H1 (cell line): ENCODE results near the gene HM13. TPM values are rescaled to one million over a fixed set of nuclear protein-coding genes. Genes with fewer than 3 reads are reported as not detected.

ENCODE experiments used
- CTCF ChIA-PET: fragments of 300-600 bp; sonication (Branson Sonifier 250); formaldehyde crosslinking; loops from one replicate; lab custom pipeline; 2021; ENCODE audit not compliant: partially characterized antibody; lab: Charles Lee
- POLR2A ChIA-PET: fragments of 300-600 bp; sonication (Branson Sonifier 250); formaldehyde crosslinking; loops from one replicate; lab custom pipeline; 2021; ENCODE audit warnings: inconsistent platforms; ENCODE audit not compliant: partially characterized antibody; lab: Charles Lee
- DNase-seq, 2 experiments: peaks; one replicate each; pipeline versions ENCODE4 v3.0.0 to v3.0.0-alpha.2; 2010 to 2022; ENCODE audit warnings: low spot score in 2 of 2, low read depth in 1 of 2, mixed read lengths in 1 of 2
- FAIRE-seq: peaks from 2 replicates; lab custom pipeline; 2011; peaks lifted over from hg19 to GRCh38; lab: Jason Lieb, UNC
- H2AFZ ChIP-seq: 2 replicates; pipeline ENCODE4 v1.8.1; 2012; ENCODE audit warnings: low read length, inconsistent platforms
- H2AK5ac ChIP-seq: 2 replicates; pipeline ENCODE4 v1.6.1; 2013; ENCODE audit warnings: low read depth, low read length
- H2BK120ac ChIP-seq: replicated peaks from 2 replicates; pipeline ENCODE3; 2013; ENCODE audit warnings: low read depth, low read length, inconsistent platforms
- H2BK12ac ChIP-seq: 2 replicates; pipeline ENCODE4 v1.6.1; 2013; ENCODE audit warnings: low read depth, low read length
- H2BK15ac ChIP-seq: 2 replicates; pipeline ENCODE4 v1.6.1; 2013; ENCODE audit warnings: low read length
- H2BK20ac ChIP-seq: 2 replicates; pipeline ENCODE4 v1.6.1; 2013; ENCODE audit warnings: low read length
- H2BK5ac ChIP-seq: 2 replicates; pipeline ENCODE4 v1.6.1; 2013; ENCODE audit warnings: low read depth, low read length
- H3K14ac ChIP-seq: 2 replicates; pipeline ENCODE4 v1.6.1; 2013; ENCODE audit warnings: inconsistent platforms; ENCODE audit not compliant: insufficient read length
- H3K18ac ChIP-seq: 2 replicates; pipeline ENCODE4 v1.6.1; 2013; ENCODE audit warnings: low read length; ENCODE audit errors: extremely low read depth
- H3K23ac ChIP-seq: 2 replicates; pipeline ENCODE4 v1.6.1; 2013; ENCODE audit warnings: inconsistent platforms; ENCODE audit not compliant: insufficient read length
- H3K23me2 ChIP-seq: 2 replicates; pipeline ENCODE4 v1.6.1; 2013; ENCODE audit warnings: low read depth, low read length
- H3K27ac ChIP-seq: 2 replicates; pipeline ENCODE4 v1.6.1; 2011; ENCODE audit warnings: low read depth, low read length, inconsistent platforms
- H3K27me3 ChIP-seq, 4 experiments: replicated peaks in 1 of 4; 1 replicate in 1 of 4; 2 replicates in 3 of 4; pipeline versions ENCODE4 v1.6.1 to v1.8.1; 2011 to 2013; ENCODE audit warnings: low read length in 3 of 4, mild to moderate bottlenecking in 3 of 4, inconsistent platforms in 2 of 4, mixed read lengths in 2 of 4, moderate library complexity in 1 of 4; ENCODE audit not compliant: control insufficient read depth in 3 of 4, insufficient read depth in 3 of 4; ENCODE audit errors: extremely low read depth in 1 of 4
- H3K36me3 ChIP-seq, 4 experiments: 2 replicates each; pipeline versions ENCODE4 v1.6.1 to v1.8.1; 2011 to 2013; ENCODE audit warnings: mild to moderate bottlenecking in 4 of 4, low read length in 3 of 4, moderate library complexity in 2 of 4, control low read depth in 1 of 4, inconsistent platforms in 1 of 4; ENCODE audit not compliant: insufficient read depth in 4 of 4, control insufficient read depth in 2 of 4
- H3K4ac ChIP-seq: replicated peaks from 2 replicates; pipeline ENCODE3; 2013; ENCODE audit warnings: low read length, low read depth, mixed read lengths, inconsistent platforms; ENCODE audit not compliant: insufficient read length
- H3K4me1 ChIP-seq, 4 experiments: replicated peaks in 1 of 4; 1 replicate in 1 of 4; 2 replicates in 3 of 4; pipeline versions ENCODE4 v1.6.1 to v1.8.1; 2011 to 2013; ENCODE audit warnings: low read length in 3 of 4, inconsistent platforms in 2 of 4, mixed read lengths in 1 of 4; ENCODE audit not compliant: insufficient read depth in 4 of 4, control insufficient read depth in 3 of 4
- H3K4me2 ChIP-seq, 2 experiments: 2 replicates each; pipeline versions ENCODE4 v1.6.1 to v1.8.1; 2011 to 2013; ENCODE audit warnings: low read depth in 2 of 2, low read length in 2 of 2, control low read depth in 1 of 2, inconsistent platforms in 1 of 2, mild to moderate bottlenecking in 1 of 2; ENCODE audit not compliant: insufficient read depth in 1 of 2
- H3K4me3 ChIP-seq, 4 experiments: fragments of 200-600, 300-600 bp in 1 of 4; sonication (generic), shearing (Covaris generic), sonication (Bioruptor Twin) in 1 of 4; 2 replicates each; pipeline versions ENCODE4 v1.5.1 to v1.8.1; 2011 to 2016; ENCODE audit warnings: low read length in 4 of 4, low read depth in 3 of 4, control low read depth in 2 of 4, inconsistent platforms in 2 of 4, mild to moderate bottlenecking in 2 of 4, mixed read lengths in 1 of 4, moderate library complexity in 1 of 4; ENCODE audit not compliant: insufficient read depth in 2 of 4; ENCODE audit errors: extremely low read depth in 1 of 4
- H3K56ac ChIP-seq: replicated peaks from 2 replicates; pipeline ENCODE3; 2013; ENCODE audit warnings: low read depth, mild to moderate bottlenecking, mixed read lengths, low read length, inconsistent platforms; ENCODE audit not compliant: insufficient read length
- H3K79me1 ChIP-seq: 2 replicates; pipeline ENCODE4 v1.6.1; 2013; ENCODE audit warnings: low read depth, low read length, control low read depth
- H3K79me2 ChIP-seq, 2 experiments: 2 replicates each; pipeline versions ENCODE4 v1.6.1 to v1.8.1; 2012 to 2013; ENCODE audit warnings: low read length in 2 of 2, mild to moderate bottlenecking in 2 of 2, inconsistent platforms in 1 of 2; ENCODE audit not compliant: insufficient read depth in 2 of 2, control insufficient read depth in 1 of 2
- H3K9ac ChIP-seq, 4 experiments: replicated peaks in 1 of 4; 1 replicate in 1 of 4; 2 replicates in 3 of 4; pipeline versions ENCODE4 v1.6.1 to v1.8.1; 2011 to 2013; ENCODE audit warnings: low read depth in 3 of 4, low read length in 3 of 4, control low read depth in 2 of 4, mild to moderate bottlenecking in 2 of 4, moderate library complexity in 2 of 4, inconsistent platforms in 1 of 4; ENCODE audit errors: extremely low read depth in 1 of 4
- H3K9me3 ChIP-seq, 2 experiments: 2 replicates each; pipeline versions ENCODE4 v1.6.1 to v1.8.1; 2012 to 2013; ENCODE audit warnings: mild to moderate bottlenecking in 2 of 2, moderate library complexity in 2 of 2, control low read depth in 1 of 2, inconsistent platforms in 1 of 2, low read depth in 1 of 2, low read length in 1 of 2, mixed read lengths in 1 of 2; ENCODE audit not compliant: insufficient read depth in 2 of 2
- H4K20me1 ChIP-seq, 2 experiments: replicated peaks in 1 of 2; 2 replicates each; pipeline versions ENCODE3 to v1.8.1; 2011 to 2013; ENCODE audit warnings: inconsistent platforms in 2 of 2, low read length in 2 of 2, mild to moderate bottlenecking in 1 of 2; ENCODE audit not compliant: insufficient read depth in 2 of 2, control insufficient read depth in 1 of 2
- H4K5ac ChIP-seq: 2 replicates; pipeline ENCODE4 v1.6.1; 2013; ENCODE audit warnings: low read length, low read depth, mixed read lengths, inconsistent platforms; ENCODE audit not compliant: insufficient read length
- H4K8ac ChIP-seq: 2 replicates; pipeline ENCODE4 v1.8.0; 2013; ENCODE audit warnings: mild to moderate bottlenecking, moderate library complexity, low read length, inconsistent platforms; ENCODE audit not compliant: insufficient read depth; ENCODE audit errors: extremely low read depth
- H4K91ac ChIP-seq: replicated peaks from 2 replicates; pipeline ENCODE3; 2013; ENCODE audit warnings: low read length, mixed read lengths, inconsistent platforms; ENCODE audit not compliant: insufficient read length
- BCL11A ChIP-seq, 2 experiments: IDR thresholded peaks; one replicate each; pipeline ENCODE4 v1.6.1; 2011; ENCODE audit warnings: low read depth in 2 of 2, low read length in 2 of 2, mild to moderate bottlenecking in 2 of 2
- CBX8 ChIP-seq: fragments of 300-800, 300-1000 bp; sonication (generic); IDR thresholded peaks from 2 replicates; pipeline ENCODE4 v1.7.1; 2016; ENCODE audit warnings: low read depth, low read length, borderline replicate concordance
- EP300 ChIP-seq, 2 experiments: IDR thresholded peaks; 1 replicate in 1 of 2; 2 replicates in 1 of 2; pipeline ENCODE4 v1.6.1; 2011 to 2012; ENCODE audit warnings: low read depth in 2 of 2, low read length in 2 of 2, mild to moderate bottlenecking in 2 of 2, borderline replicate concordance in 1 of 2, inconsistent platforms in 1 of 2, moderate library complexity in 1 of 2
- HDAC6 ChIP-seq: IDR thresholded peaks from one replicate; pipeline ENCODE4 v1.7.1; 2012; ENCODE audit warnings: low read depth, mild to moderate bottlenecking, inconsistent platforms, low read length, moderate library complexity
- JUN ChIP-seq: IDR thresholded peaks from 2 replicates; pipeline ENCODE4 v1.6.1; 2011; ENCODE audit warnings: low read depth, mild to moderate bottlenecking, improper control_type of control experiment, low read length
- SAP30 ChIP-seq: fragments of 300-600 bp; sonication (generic); IDR thresholded peaks from 2 replicates; pipeline ENCODE4 v1.7.1; 2012; ENCODE audit warnings: low read length, moderate library complexity, mild to moderate bottlenecking, inconsistent platforms; ENCODE audit not compliant: insufficient read depth, insufficient replicate concordance
- SP1 ChIP-seq: IDR thresholded peaks from 2 replicates; pipeline ENCODE4 v1.6.1; 2011; ENCODE audit warnings: low read depth, low read length
- WGBS, 2 experiments: shearing (Covaris generic) in 1 of 2; methylation state at CpG; one replicate each; pipeline versions ENCODE4 v1.1.6 to v1.1.7; 2013 to 2015; ENCODE audit warnings: low lambda C conversion rate in 2 of 2, mixed read lengths in 2 of 2, inconsistent platforms in 1 of 2, low coverage in 1 of 2, missing lambda C conversion rate in 1 of 2; ENCODE audit not compliant: insufficient replicate concordance in 2 of 2, insufficient coverage in 1 of 2, insufficient read length in 1 of 2; ENCODE audit errors: extremely low coverage in 1 of 2, missing lambda C conversion rate in 1 of 2; 5-methylcytosine and 5-hydroxymethylcytosine counted together
- polyA plus RNA-seq, 7 experiments: library from polyadenylated mRNA; depleted of rRNA in 3 of 7; stranded (reverse) in 5 of 7; unstranded in 2 of 7; fragments of >200 nt in 5 of 7; fragments of 200-250 nt in 2 of 7; gene quantifications; 1 replicate in 5 of 7; 2 replicates in 1 of 7; 4 replicates in 1 of 7; pipeline versions ENCODE4 v1.2.1 to v1.2.3, GENCODE V29; 2011 to 2013; ENCODE audit warnings: missing spikeins in 2 of 7, mixed read lengths in 2 of 7
- total RNA-seq: library from RNA; stranded (reverse); fragmentation: NEBNext Ultra II Directional; extraction: Animal tissue kit (Norgen Biotek cat#: 25700); gene quantifications from 2 replicates; pipeline ENCODE4 v1.2.1, GENCODE V29; 2021

HM13 gene
- total and polyA plus RNA-seq, 2 of the 8 experiments (the other 6 are each of a cell fraction or from before 2014, with no cell fraction given) = 118 to 183 TPM

DNA sequence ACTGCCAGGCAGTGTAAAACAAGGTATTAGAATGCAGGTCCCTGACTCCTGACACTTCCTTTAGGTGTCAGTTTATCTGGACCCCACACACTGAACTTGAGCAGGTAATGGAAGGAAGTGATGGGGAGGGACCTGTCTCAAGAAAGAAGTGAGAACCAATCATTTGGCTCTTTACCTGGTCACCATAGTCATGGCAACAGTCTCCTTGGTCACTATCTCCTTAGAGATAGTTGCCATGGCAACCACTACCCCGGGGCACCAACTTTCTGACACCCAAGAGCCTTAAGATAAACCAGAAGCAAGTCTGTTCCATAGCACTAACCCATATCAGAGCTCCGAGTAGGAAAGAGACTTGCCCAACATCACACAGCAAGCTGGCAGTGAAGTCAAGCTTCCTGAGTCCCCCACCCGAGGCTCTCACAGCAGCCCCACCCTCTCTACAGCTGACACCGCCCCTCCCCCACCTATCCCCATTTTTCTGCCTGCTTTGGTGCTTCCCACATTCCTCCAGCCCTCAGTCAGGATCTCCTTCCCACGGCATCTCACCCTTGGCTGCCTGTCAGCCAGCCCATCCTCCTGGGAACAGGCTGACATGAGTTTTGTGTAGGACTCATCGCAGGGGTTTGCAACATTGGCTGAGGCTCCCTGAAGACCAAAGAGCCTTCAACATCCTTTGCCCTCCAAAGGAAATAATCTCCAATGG is 16.3 kb upstream of the HM13 start:
- Histone ChIP-seq H2AFZ (no peak overlapping the region), H2BK20ac (no peak overlapping the region), H3K9me3 (peaks cover 20 to 51% of the 10 kb centered on the region in 2 experiments), H3K79me1 (no peaks in the 10 kb centered on the region), H3K27me3 (no peaks in the 10 kb centered on the region), H3K18ac (no peak overlapping the region), H3K4me3 (no peak overlapping the region), H3K14ac (no peak overlapping the region), H3K4ac (no peak overlapping the region), H4K91ac (no peak overlapping the region), H3K23me2 (no peaks in the 10 kb centered on the region), H2BK15ac (no peak overlapping the region), H4K5ac (no peak overlapping the region), H4K20me1 (no peaks in the 10 kb centered on the region), H3K9ac (no peak overlapping the region), H3K36me3 (no peaks in the 10 kb centered on the region), H3K56ac (no peak overlapping the region), H3K27ac (no peak overlapping the region), H4K8ac (no peak overlapping the region), H2AK5ac (no peak overlapping the region), H2BK12ac (no peak overlapping the region), H3K4me2 (no peak overlapping the region), H2BK120ac (no peak overlapping the region), H3K23ac (no peak overlapping the region), H3K4me1 (no peaks in the 10 kb centered on the region), H3K79me2 (no peaks in the 10 kb centered on the region), H2BK5ac (no peak overlapping the region)
- TF ChIP-seq SAP30 (no peak), CBX8 (no peak), EP300 (IDR thresholded peaks at IDR 0.05; ENCODE audit: borderline replicate concordance in 1 of 2, low read depth in 2 of 2, low read length in 2 of 2) (no peak), BCL11A (IDR thresholded peaks at IDR 0.05; ENCODE audit: low read depth in 2 of 2, low read length in 2 of 2) (no peak), SP1 (no peak), JUN (no peak), HDAC6 (no peak)
- ChIA-PET CTCF (interaction anchor here (0.5 kb wide), 1 partner anchor 183 kb away, joined by 4 read pairs; no protein-coding TSS in a partner anchor), POLR2A (no interaction called here)
- FAIRE-seq = no peak
- DNase-seq = no peak
- 64% methylated on average over 6 of the region's 6 CpGs; no CpG with 5 or more reads in 1 of the 2 experiments for WGBS, 2 experiments
